Skeletal muscle satellite cell (primary cell): ENCODE data around the gene TEX13A.

Experiments used
- H3K27me3 ChIP-seq: 2 replicates; pipeline ENCODE4 v1.7.0; 2013; ENCODE audit warnings: low read length; ENCODE audit not compliant: control insufficient read depth, insufficient read depth
- H3K36me3 ChIP-seq: 2 replicates; pipeline ENCODE4 v1.7.0; 2013; ENCODE audit warnings: mild to moderate bottlenecking, control low read depth, low read length; ENCODE audit not compliant: insufficient read depth
- H3K4me1 ChIP-seq: 2 replicates; pipeline ENCODE4 v1.7.0; 2013; ENCODE audit warnings: low read length; ENCODE audit not compliant: control insufficient read depth, insufficient read depth
- H3K4me2 ChIP-seq: 2 replicates; pipeline ENCODE4 v1.7.0; 2013; ENCODE audit warnings: mild to moderate bottlenecking, low read length
- H3K4me3 ChIP-seq: 2 replicates; pipeline ENCODE4 v1.7.0; 2013; ENCODE audit warnings: low read length
- H3K9ac ChIP-seq: 2 replicates; pipeline ENCODE4 v1.7.0; 2013; ENCODE audit warnings: mild to moderate bottlenecking, low read depth, low read length, moderate library complexity
- H3K9me3 ChIP-seq: replicated peaks from 2 replicates; pipeline ENCODE4 v1.7.0; 2013; ENCODE audit warnings: mild to moderate bottlenecking, control low read depth, low read length

TEX13A gene

GRCh38 chrX:105228602-105229001 is 8.1 kb upstream of the TEX13A start:
- Histone ChIP-seq H3K9me3 (no peaks in the 10 kb centered on the region), H3K4me3 (no peak overlapping the region), H3K4me1 (no peaks in the 10 kb centered on the region), H3K9ac (no peak overlapping the region), H3K36me3 (no peaks in the 10 kb centered on the region), H3K4me2 (no peak overlapping the region), H3K27me3 (peaks cover 10% of the 10 kb centered on the region)

DNA sequence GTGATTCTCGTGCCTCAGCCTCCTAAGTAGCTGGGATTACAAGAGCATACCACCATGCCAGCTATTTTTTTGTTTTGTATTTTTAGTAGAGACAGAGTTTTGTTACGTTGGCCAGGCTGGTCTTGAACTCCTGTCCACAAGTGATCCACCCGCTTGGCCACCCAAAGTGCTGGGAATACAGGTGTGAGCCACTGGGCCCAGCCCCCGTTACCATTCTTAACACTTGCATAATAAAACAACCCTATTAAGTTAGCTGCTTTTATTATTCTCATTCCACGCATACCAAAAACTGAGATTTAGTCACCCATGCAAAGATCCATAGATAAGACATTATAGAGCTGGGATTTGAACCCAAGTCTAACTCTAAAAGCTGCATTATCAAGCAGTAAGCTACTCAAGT is 6.0 kb upstream of the TEX13A start:
- Histone ChIP-seq H3K4me2 (no peak overlapping the region), H3K4me3 (no peak overlapping the region), H3K9ac (no peak overlapping the region), H3K36me3 (no peaks in the 10 kb centered on the region), H3K9me3 (no peaks in the 10 kb centered on the region), H3K27me3 (peaks cover 13% of the 10 kb centered on the region), H3K4me1 (no peaks in the 10 kb centered on the region)

GRCh38 chrX:105221374-105221773 is 880 bp upstream of the TEX13A start:
- peaks cover 8% of the 10 kb centered on the region for H3K27me3 ChIP-seq
- no peaks in the 10 kb centered on the region for H3K9me3 ChIP-seq
- no peak overlapping the region for H3K4me2 ChIP-seq
- H3K9ac ChIP-seq = no peak overlapping the region
- H3K4me3 ChIP-seq = no peak overlapping the region
- no peaks in the 10 kb centered on the region for H3K36me3 ChIP-seq
- H3K4me1 ChIP-seq = no peaks in the 10 kb centered on the region

DNA sequence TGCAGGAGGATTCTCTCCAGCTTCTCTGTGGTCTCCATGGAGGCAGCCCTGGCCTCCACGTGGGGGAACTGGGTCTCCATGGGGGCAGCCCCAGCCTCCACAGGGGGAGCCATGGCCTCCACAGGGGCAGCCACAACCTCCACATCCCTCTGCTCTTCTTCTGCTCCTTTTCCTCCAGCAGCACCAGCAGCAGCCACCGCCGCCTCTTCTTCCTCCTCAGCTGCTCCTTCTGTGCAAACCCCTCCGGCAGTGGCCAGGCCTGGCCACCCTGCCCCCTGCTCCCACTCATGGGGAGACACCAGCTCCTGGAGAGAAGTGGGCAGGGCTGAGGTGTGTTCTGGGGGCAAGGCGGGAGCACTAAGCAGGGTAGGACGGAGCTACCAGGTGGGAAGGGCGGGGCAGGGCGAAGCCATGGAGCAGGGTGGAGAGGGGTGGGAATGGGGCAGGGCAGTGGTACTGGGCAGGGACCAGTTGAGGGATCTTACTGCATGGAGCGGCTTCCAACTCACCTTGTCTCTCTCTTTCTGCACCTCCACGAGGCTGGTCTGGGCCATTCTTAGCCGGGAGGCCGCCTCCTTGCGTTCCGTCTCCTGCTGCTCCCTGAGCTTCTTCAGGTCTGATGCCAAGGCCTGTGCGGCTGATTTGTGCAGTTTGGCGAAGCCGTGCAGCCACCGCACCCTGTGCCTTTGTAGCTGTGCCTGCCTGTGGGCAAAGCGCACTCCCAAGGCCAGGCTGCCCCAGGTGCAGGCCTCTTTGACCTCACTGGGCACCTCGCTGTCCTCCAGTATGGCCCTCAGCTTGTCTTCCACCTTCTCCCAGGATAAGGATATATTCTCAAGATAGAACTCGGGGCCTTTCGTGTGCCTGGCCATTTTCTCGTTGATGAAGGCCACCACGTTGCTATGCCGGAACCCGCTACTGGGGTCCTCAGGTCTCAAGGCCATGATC is 766 bp downstream of the TEX13A start:
- no peak overlapping the region for H3K4me2 ChIP-seq
- H3K4me3 ChIP-seq = no peak overlapping the region
- H3K9me3 ChIP-seq = no peaks in the 10 kb centered on the region
- no peak overlapping the region for H3K9ac ChIP-seq
- H3K36me3 ChIP-seq = no peaks in the 10 kb centered on the region
- H3K4me1 ChIP-seq = no peaks in the 10 kb centered on the region
- peaks cover 8% of the 10 kb centered on the region for H3K27me3 ChIP-seq

GRCh38 chrX:105211066-105211575 is 9.4 kb downstream of the TEX13A start:
- Histone ChIP-seq H3K4me1 (no peaks in the 10 kb centered on the region), H3K36me3 (no peaks in the 10 kb centered on the region), H3K4me3 (no peak overlapping the region)

DNA sequence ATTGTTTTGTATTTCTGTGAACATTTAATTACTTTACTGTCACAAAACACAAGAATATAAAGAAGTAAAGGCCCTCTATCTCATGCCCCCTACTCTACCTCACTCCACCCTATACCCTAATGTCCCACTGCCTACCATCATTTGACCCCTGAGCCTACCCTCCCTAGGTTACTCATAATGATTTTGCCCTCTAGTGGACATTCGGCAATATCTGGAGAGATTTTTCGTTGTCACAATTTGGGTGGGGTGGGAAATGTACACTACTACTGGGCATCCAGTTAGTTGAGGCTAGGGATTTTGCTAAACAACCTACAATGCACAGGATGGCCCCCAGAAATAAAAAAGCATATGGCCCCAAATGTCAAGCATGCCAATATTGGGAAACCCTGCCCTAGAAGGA is 10.2 kb downstream of the TEX13A start:
- Histone ChIP-seq H3K9ac (no peak overlapping the region), H3K4me2 (no peak overlapping the region), H3K4me3 (no peak overlapping the region), H3K36me3 (no peaks in the 10 kb centered on the region), H3K9me3 (no peaks in the 10 kb centered on the region), H3K4me1 (no peaks in the 10 kb centered on the region), H3K27me3 (peaks cover 3% of the 10 kb centered on the region)

More at GRCh38 chrX:105211066-105211575, 9.4 kb downstream of the TEX13A start:
- Histone ChIP-seq H3K27me3 (peaks cover 3% of the 10 kb centered on the region), H3K4me2 (no peak overlapping the region), H3K9ac (no peak overlapping the region), H3K9me3 (no peaks in the 10 kb centered on the region)

DNA sequence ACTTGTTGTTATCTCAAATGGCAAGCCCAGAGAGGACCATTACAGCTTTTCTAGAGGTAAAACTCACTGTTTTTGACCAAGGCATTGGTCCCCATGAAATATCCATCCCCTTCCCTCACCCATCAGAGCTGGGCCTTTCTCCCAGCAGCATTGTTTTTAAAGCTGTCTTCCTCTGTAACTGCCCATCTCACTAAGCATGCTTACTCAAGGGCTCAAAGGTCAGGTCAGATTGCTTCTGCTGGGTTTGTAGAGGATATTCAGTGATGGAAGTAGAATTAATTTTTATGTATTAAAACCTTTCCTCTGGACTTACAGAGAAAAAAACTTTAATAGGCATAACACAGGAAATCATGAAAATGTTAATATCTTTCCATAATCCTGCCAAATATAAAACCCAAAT is 11.1 kb downstream of the TEX13A start:
- no peak overlapping the region for H3K4me2 ChIP-seq

DNA sequence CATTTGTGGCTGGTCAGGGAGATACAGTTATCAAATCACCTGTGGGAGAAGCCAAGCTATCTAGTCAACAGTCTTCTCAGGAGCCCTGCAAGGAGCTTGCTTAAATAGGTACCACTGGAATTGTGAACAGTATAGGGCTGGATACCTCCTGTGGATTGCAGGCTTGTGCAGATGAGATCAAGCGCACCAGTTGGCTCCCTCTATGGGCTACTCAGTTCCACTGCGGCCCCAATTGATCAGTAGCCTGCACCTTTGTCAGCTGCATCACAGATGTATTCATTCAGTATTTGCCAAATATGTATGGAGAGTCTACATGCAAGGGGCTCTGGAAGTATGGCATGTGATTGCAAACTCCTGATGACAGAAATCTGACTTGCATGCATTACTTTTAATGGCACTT is 28.6 kb downstream of the TEX13A start:
- no peak overlapping the region for H3K4me2 ChIP-seq
- H3K9ac ChIP-seq = no peak overlapping the region
- no peak overlapping the region for H3K4me3 ChIP-seq
- no peaks in the 10 kb centered on the region for H3K36me3 ChIP-seq
- no peaks in the 10 kb centered on the region for H3K9me3 ChIP-seq
- H3K4me1 ChIP-seq = no peaks in the 10 kb centered on the region
- peaks cover 17% of the 10 kb centered on the region for H3K27me3 ChIP-seq

More for the DNA sequence above, 11.1 kb downstream of the TEX13A start:
- no peak overlapping the region for H3K9ac ChIP-seq
- H3K4me1 ChIP-seq = no peaks in the 10 kb centered on the region
- no peak overlapping the region for H3K4me3 ChIP-seq
- no peaks in the 10 kb centered on the region for H3K9me3 ChIP-seq
- no peaks in the 10 kb centered on the region for H3K36me3 ChIP-seq
- peaks cover 3% of the 10 kb centered on the region for H3K27me3 ChIP-seq

DNA sequence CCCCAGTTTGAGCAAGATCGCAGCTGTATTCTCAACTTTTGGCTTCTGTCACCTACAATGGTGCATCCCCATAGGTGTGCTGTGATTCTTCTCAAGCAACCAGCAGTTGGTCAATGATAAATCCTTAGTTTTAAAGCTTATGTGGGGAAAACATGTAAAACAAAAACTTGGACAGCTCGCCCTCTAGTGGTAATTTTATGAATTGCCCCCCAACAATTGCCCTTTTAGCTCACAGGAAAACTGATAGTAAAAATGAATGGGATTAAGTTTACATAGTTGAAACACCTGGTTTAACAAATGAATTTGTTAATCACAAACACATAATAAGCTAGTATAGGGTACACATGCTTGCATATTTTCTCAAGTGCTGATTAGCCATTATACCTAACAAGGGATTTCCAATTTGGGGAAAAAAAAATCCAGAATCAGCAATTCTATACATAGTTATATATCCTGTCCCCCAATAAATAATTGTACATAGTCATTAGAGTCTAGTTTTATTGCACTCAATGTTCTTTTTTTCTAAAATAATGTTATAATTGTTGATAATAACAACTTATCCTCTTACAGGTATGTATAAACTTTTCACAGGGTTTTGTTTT is 30.1 kb downstream of the TEX13A start:
- peaks cover 17% of the 10 kb centered on the region for H3K27me3 ChIP-seq
- no peak overlapping the region for H3K4me2 ChIP-seq
- H3K4me3 ChIP-seq = no peak overlapping the region
- H3K4me1 ChIP-seq = no peaks in the 10 kb centered on the region
- H3K9me3 ChIP-seq = no peaks in the 10 kb centered on the region
- H3K36me3 ChIP-seq = no peaks in the 10 kb centered on the region
- no peak overlapping the region for H3K9ac ChIP-seq

GRCh38 chrX:105189093-105189492 is 31.4 kb downstream of the TEX13A start:
- H3K36me3 ChIP-seq = no peaks in the 10 kb centered on the region
- H3K4me3 ChIP-seq = no peak overlapping the region
- H3K27me3 ChIP-seq = peaks cover 16% of the 10 kb centered on the region
- H3K9me3 ChIP-seq = no peaks in the 10 kb centered on the region
- H3K9ac ChIP-seq = no peak overlapping the region
- H3K4me2 ChIP-seq = no peak overlapping the region
- H3K4me1 ChIP-seq = no peaks in the 10 kb centered on the region

DNA sequence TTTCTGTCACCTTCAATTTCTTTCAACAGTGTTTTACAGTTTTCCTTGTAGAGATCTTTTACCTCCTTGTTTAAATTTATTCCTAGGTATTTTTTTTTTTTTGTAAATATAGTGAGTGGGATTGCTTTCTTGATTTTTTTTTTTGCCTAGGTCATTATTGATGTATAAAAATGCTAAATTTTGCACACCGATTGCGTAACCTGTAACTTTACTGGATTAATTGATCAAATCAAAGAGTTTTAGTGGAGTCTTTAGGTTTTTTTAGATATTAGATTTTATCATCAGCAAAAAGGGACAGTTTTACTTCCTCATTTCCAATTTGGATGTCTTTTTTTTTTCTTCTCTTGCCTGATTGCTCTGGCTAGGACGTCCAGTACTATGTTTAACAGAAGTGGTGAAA is 40.9 kb downstream of the TEX13A start:
- Histone ChIP-seq H3K4me3 (no peak overlapping the region), H3K27me3 (no peaks in the 10 kb centered on the region), H3K9ac (no peak overlapping the region), H3K4me2 (no peak overlapping the region), H3K9me3 (no peaks in the 10 kb centered on the region), H3K36me3 (no peaks in the 10 kb centered on the region), H3K4me1 (no peaks in the 10 kb centered on the region)
